Bone marrow (tissue), 2 donors: Measurements from ENCODE around the gene EYS.

ENCODE experiments used
- DNase-seq, 2 donors: peaks; one replicate each; lab custom pipeline; 2025; lab: John Stamatoyannopoulos, UW

Gene EYS

GRCh38 chr6:64591676-64592036 lies 1115.4 kb downstream of the EYS start:
- DNase-seq, result no peak

DNA sequence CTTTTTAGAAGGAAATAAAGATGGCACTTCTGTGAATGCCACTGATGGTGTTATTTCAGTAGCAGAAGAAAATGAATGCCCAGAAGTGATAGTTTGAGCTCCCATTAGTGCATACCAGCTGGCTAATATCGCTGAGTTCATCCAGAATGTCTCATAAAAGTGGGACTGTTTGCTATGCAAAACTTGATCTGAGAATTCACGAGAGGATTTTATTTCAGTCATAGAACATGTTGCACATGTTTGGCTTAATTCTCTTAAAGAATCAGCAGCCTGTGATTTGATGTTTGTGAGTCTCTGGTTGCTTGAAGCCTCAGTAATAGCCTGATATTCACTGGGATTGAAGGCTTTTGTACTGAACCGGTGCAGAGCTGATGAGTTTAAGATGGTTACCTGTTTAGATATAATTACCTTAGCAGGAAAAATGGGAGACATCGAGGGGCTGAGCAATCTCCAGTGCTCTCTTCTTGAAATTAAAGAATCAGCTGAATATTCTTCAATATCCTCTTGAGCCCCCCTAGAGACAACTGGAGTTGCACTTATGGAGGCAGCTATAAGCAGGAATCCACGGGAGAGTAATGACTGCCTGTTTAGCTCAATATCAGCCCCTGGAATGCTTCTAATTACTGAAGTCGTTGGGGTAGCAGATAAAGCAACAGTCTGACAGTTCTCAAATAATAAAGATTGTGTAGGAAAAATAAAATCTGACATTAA lies 1115.9 kb downstream of the EYS start:
- DNase-seq, result no peak

- DNase-seq, result no peak
Observed at GRCh38 chr6:64589961-64590360, 1117.1 kb downstream of the EYS start.

DNA sequence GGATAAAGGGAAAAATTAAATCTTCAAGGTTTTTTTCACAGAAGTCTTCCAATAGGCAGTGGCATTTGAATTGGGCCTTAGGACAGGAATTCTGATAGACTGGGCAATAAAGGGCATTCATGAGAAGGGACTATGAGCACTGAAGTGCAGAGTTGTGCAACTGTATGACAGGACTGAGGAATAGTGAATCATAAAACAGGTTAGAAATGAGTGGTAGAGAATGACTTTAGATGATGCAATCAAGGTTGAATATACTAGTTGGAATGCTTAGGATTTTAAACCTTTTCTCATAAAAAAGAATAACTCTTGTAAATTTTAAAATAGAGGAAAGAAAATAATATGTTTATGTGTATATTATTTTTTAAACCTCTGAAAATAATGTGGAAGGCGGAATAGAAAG lies 1126.7 kb downstream of the EYS start:
- no peak for DNase-seq

- no peak for DNase-seq
Observed at GRCh38 chr6:64553249-64553786, 1153.7 kb downstream of the EYS start.

DNA sequence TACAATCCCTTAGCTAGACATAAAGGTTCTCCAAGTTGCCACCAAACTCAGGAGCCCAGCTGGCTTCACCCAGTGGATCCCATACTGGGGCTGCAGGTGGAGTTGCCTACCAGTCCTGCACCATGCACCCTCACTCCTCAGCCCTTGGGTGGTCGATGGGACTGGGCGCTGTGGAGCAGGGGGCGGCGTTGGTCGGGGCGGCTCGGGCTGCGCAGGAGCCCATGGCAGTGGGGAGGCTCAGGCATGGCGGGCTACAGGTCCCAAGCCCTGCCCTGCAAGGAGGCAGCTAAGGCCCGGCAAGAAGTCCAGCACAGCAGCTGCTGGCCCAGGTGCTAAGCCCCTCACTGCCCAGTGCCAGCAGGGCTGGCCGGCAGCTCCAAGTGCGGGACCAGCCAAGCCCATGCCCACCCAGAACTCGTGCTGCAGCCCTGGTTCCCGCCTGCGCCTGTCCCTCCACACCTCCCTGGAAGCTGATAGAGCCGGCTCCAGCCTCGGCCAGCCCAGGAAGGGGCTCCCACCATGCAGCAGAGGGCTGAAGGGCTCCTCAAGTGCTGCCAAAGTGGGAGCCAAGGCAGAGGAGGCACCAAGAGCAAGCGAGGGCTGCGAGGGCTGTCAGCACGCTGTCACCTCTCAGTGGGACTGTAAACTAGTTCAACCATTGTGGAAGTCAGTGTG lies 1159.3 kb downstream of the EYS start:
- no peak for DNase-seq

GRCh38 chr6:64539917-64540316 lies 1167.1 kb downstream of the EYS start:
- no peak for DNase-seq

- DNase-seq, result no peak
Observed at GRCh38 chr6:64538722-64539121, 1168.3 kb downstream of the EYS start.

- no peak for DNase-seq
Observed at GRCh38 chr6:64527899-64528298, 1179.1 kb downstream of the EYS start.

- no peak for DNase-seq
Observed at GRCh38 chr6:64522859-64523258, 1184.2 kb downstream of the EYS start.

DNA sequence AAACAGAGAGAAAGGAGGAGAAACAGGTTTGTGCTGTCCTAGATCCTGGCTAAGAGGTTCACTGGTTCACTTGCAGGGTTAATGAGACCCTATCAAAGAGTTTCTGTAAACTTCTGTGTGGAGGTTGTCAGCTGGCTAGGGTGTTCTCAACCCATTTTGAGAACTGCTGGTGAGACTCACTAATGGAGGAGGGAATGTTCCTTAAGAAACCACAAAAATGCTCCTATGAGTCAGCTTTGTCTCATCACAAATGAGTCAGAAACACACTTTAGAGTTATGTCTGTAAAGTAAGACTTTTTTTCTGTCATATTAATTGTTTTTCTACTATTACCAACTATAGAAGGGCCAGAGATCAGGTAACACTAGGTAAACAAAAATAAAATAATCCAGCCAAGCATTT lies 1187.0 kb downstream of the EYS start:
- peak in 1 of 2 donors; percentile 82 for DNase-seq

GRCh38 chr6:64516393-64516792 lies 1190.6 kb downstream of the EYS start:
- DNase-seq, result no peak

DNA sequence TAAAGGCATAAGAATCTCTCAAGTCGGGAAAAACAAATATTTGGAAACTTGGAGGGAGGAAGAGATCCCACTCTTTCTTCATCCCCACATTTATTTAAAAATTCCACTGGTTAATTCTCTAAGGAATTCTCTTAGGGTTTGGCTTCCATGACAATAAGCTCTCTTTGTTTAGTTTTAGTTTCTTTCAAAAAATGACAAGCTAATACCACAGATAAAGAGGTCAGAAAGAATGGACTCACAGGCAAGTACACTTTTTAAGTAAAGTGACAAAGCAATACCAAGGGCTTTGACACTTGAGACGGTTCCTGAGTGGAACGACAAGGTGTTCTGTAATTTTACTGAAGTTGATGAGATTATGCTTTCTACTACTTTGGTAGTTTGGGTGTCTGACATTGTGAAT lies 1199.4 kb downstream of the EYS start:
- no peak for DNase-seq

DNA sequence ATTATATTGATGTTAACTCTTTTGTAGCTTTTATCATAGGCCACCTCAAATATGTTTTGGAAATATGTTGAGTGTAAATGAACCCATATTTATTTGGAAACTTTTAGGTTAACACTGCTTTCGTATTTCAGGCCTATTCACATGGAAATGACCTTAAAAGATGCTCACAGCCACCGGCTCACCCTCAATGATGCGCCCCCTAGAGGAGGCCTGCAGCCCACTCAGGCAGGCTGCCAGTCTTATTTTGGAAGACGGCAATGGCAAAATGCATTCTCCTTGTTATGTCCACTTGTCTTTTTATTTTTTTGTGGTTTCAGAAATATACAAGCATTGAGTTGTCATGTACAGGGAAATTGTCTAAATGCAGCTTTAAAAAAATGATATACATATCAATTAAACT lies 1201.7 kb downstream of the EYS start:
- no peak for DNase-seq

DNA sequence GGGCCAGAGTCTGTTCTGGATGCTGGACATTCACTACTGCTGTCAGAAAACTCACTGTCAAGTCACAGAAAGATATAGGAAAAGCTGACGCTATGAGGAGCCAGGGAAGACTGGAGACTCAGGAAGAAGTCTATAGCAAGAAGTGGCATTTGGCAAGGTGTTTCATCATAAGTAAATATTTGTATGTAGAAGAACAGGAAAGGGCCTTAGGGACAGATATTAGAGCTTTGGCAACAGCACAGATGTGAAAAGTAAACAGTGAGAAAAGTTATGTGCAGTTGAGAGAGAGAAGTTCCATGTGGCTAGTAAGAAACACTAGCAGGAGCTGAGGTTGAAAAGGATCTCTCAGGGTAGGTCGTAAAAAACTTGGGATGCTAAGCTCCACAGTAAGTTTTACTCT lies 1202.5 kb downstream of the EYS start:
- DNase-seq, result no peak

DNA sequence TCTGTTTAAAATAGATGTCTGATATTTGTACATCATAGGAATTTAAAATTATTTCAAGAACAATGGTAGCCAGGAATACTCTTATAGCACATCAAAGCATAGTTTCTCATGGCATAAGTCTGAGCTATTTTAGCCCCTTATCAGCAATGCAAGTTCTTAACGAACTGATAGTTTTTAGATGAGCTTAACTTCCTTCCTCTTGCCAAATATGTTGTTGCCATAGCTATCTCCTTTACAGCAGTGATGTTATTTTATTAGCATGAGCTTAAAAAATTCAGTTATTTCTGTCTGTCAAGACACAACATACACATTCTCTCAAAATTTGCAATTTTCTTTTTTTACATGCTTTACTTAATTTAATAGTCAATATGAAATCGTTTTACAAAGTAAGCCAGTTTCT lies 1204.2 kb downstream of the EYS start:
- peak in 1 of 2 donors; percentile 31 for DNase-seq

- DNase-seq, result no peak
Observed at GRCh38 chr6:64497634-64498033, 1209.4 kb downstream of the EYS start.

DNA sequence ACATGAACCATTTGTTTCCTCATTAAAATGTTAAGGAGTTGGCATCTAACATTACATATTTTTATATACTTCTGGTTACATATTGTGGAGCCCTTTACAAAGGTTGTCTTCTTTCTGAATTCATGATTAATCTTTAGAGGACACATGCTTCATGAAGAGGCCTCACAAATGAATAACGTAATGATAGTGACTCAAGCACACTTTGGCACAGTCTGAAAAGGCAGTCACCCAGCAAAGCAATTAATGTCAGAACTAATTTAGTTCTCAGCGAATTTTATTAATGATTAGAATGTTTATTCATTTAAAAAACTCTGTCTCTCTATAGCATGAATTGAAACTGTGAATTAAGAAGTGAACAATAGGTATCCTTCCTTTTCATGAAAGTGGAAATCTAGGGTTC lies 1217.3 kb downstream of the EYS start:
- DNase-seq, result no peak

GRCh38 chr6:64486578-64487351 lies 1220.3 kb downstream of the EYS start:
- no peak for DNase-seq

- no peak for DNase-seq
Observed at GRCh38 chr6:64483956-64484499, 1223.0 kb downstream of the EYS start.

DNA sequence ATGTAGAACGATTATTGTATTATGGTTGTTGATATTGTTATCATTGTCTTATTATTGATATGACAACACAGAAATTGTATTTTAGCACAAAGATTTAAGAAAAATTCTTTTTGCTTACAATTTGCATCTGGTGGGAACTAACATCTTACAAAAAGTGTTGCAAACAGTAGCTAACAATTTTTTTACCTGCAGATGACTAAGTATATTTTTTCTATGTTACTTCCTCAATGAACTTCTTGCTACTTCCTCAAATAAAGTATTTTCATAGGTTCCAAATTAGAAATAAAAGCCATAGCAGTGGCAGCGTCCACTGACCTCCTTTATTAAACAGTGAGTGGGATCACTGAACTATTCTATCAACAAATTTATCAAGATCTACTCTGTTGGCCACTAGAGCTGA lies 1224.4 kb downstream of the EYS start:
- peak in 1 of 2 donors; percentile 72 for DNase-seq

- no peak for DNase-seq
Observed at GRCh38 chr6:64479134-64479533, 1227.9 kb downstream of the EYS start.

- DNase-seq, result no peak
Observed at GRCh38 chr6:64477391-64477790, 1229.6 kb downstream of the EYS start.
